ENCODE results near the gene TMEM143.

- no peak for TF ChIP-seq JUND (IDR thresholded peaks at IDR 0.05)
- no peak for TF ChIP-seq RAD21 (IDR thresholded peaks at IDR 0.05)
- no peak for TF ChIP-seq CTCF (IDR thresholded peaks at IDR 0.05; ENCODE audit: low read depth, low read length, missing input control)
- TF ChIP-seq, protein P1, sequence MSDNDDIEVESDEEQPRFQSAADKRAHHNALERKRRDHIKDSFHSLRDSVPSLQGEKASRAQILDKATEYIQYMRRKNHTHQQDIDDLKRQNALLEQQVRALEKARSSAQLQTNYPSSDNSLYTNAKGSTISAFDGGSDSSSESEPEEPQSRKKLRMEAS (IDR thresholded peaks at IDR 0.05), result no peak
- no peak for TF ChIP-seq TAF1 (conservative IDR thresholded peaks at IDR 0.05)
- TF ChIP-seq YY1 (IDR thresholded peaks at IDR 0.05), result no peak
- TF ChIP-seq, protein P2, sequence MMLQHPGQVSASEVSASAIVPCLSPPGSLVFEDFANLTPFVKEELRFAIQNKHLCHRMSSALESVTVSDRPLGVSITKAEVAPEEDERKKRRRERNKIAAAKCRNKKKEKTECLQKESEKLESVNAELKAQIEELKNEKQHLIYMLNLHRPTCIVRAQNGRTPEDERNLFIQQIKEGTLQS (IDR thresholded peaks at IDR 0.05), result no peak
- no peak for TF ChIP-seq HNF4A (conservative IDR thresholded peaks at IDR 0.05)
- no peak for TF ChIP-seq GABPA (IDR thresholded peaks at IDR 0.05 in 1 of 2, conservative IDR thresholded peaks at IDR 0.05 in 1 of 2)
- TF ChIP-seq, protein P3, sequence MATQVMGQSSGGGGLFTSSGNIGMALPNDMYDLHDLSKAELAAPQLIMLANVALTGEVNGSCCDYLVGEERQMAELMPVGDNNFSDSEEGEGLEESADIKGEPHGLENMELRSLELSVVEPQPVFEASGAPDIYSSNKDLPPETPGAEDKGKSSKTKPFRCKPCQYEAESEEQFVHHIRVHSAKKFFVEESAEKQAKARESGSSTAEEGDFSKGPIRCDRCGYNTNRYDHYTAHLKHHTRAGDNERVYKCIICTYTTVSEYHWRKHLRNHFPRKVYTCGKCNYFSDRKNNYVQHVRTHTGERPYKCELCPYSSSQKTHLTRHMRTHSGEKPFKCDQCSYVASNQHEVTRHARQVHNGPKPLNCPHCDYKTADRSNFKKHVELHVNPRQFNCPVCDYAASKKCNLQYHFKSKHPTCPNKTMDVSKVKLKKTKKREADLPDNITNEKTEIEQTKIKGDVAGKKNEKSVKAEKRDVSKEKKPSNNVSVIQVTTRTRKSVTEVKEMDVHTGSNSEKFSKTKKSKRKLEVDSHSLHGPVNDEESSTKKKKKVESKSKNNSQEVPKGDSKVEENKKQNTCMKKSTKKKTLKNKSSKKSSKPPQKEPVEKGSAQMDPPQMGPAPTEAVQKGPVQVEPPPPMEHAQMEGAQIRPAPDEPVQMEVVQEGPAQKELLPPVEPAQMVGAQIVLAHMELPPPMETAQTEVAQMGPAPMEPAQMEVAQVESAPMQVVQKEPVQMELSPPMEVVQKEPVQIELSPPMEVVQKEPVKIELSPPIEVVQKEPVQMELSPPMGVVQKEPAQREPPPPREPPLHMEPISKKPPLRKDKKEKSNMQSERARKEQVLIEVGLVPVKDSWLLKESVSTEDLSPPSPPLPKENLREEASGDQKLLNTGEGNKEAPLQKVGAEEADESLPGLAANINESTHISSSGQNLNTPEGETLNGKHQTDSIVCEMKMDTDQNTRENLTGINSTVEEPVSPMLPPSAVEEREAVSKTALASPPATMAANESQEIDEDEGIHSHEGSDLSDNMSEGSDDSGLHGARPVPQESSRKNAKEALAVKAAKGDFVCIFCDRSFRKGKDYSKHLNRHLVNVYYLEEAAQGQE (IDR thresholded peaks at IDR 0.05), result no peak
- TF ChIP-seq NR2F2 (IDR thresholded peaks at IDR 0.05), result no peak
Observed at GRCh38 chr19:48340995-48341394, 22.7 kb downstream of the TMEM143 start.
